GM18867 (cell line): ENCODE measurements around the gene LRRC10.

Experiments
- ATAC-seq: cut with Tn5 transposase; IDR thresholded peaks from one replicate; pipeline ENCODE4 v1.9.1; 2021; ENCODE audit warnings: mild to moderate bottlenecking, moderate library complexity; ENCODE audit not compliant: unreplicated experiment

Gene LRRC10, protein sequence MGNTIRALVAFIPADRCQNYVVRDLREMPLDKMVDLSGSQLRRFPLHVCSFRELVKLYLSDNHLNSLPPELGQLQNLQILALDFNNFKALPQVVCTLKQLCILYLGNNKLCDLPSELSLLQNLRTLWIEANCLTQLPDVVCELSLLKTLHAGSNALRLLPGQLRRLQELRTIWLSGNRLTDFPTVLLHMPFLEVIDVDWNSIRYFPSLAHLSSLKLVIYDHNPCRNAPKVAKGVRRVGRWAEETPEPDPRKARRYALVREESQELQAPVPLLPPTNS

DNA sequence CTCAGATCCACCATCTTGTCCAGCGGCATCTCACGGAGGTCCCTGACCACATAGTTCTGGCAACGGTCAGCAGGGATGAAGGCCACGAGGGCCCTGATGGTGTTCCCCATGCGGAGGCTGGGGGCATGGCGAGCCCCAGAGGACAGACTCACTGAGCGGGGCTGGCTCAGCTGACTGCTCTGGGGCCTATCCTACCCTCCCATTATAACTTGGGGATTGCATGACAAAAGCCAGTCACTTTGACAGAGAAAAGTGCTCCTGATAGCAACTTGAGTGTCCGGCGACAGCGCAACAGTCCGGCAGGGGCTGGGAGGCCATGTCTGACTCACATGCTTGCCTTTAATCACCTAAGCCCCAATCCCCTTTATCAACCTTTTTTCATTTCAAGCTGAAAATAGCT, at the start of gene LRRC10:
TSS of gene LRRC10 (minus strand) at position 179 of the 400 bp plus-strand sequence. CDS start at position 110, 69 bp downstream.
- no peak for ATAC-seq

DNA sequence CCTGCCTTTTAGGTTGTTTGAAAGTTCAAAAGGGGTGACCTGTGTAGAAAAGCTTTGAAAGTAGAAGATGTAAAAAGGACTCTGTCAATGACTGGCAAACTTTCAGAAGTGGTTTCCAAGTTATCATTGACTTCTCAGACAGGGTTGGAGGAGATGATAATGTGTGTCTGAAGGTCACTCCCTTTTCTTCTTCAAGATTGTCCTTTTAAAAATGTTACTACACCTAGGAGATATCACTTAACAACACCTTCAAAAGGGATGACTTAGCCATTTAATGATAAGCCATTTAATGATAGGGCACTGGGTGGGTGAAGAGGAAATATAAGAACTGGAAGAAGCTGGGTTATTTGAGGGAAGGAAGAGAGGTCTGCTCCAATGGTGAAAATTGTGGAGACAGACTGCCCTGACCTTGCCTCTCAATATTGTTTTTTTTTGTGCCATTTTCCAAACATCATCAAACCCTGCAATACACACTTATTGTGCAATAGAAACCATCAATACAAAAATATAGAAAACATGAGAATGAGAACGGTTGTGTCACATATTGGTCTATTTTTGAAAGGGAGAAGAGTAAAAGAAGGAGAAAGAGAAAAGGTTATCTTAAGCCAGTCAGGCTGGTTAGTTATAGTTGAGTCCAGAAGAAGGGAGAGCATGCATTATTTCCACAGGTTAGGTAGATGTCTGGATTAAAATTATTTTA, 49.6 kb upstream of the LRRC10 start:
- no peak for ATAC-seq

- no peak for ATAC-seq
Observed at GRCh38 chr12:69658203-69658602, 47.5 kb upstream of the LRRC10 start.

DNA sequence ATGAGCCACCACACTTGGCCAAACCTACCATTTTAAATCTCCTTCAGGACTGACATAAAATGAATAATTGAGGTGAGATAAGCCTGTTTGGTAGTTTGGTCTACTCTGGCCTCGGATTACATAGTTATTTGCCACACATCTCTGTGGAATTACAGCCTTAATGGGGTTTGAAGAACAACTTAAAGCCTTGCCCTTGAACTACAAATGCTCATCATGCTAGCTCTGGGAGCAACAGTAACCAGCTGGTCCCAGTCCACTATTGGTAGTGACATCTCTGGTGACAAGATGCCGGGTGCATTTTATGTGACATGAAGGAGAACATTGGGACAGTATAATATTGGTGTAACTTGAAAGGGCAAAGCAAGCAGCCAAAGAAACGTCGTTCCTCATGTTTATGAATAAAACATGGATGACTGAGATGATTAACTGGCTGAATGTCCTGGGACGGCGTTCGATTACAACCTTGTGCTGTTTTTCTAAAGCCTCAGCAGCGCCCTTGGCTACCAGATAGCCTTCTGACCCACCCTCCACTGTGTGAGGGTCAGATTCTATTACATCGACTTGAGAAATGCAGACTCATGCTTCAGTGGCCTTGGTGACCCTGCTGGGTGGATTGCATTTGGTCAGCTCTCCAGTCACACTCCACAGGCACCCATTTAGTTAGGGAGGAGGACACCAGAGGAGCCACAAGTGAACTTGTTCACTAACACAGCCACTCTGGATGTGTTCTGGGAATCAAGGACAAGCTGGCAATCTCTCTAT, 46.9 kb upstream of the LRRC10 start:
- ATAC-seq = no peak

DNA sequence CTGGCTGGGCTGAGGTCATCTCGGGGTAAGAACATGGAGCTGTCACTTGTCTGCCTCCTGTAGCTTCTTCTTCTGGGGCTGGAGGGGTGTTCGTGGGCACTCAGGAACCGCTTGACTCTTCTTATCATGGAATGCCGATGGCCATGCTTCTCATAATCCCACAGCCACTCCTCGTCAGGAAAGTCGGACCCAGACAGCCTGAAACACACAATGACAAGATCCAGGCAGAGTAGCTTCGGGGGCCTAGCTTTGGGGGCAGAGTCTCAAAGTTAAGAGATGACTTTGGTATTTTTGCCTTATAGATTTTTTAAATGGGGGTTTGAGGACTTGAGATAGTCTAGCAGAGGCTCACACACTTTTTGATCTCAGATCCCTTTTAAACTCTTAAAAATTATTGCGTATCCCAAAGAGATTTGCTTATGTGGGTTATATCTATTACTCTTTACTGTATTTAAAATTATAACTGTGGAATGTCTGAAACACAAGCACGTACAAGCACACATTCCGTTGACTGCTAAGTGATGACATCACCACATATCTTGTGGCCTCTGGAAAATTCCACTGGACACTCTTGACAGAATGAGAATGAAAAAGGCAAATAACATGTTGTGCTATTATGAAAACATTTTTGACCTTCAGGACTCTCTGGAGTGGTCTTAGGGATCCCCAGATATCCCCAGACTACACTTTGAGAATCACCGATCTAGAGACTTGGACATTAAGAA, 45.1 kb upstream of the LRRC10 start:
- ATAC-seq = no peak

DNA sequence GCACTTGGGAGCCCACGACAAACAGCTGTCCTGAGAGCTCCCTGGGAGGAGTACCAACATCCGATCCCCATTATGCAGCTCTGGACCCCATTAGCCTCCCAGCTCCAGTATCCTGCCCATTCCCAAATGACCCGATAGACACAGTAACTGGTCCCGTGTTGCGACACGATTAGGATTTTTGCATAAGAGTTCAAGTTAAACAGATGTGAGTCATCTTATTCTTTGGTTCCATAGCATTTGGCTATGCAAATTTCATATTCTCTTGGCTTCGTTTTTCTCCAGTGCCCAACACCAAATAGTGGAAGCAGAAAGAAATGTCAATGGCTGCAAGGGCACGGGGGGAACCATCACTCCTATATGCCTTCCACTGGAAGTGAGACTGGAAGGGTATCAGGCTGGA, 43.0 kb upstream of the LRRC10 start:
- no peak for ATAC-seq

- ATAC-seq = no peak
Observed at GRCh38 chr12:69651922-69652321, 41.2 kb upstream of the LRRC10 start.

GRCh38 chr12:69649529-69649928, 38.8 kb upstream of the LRRC10 start:
- no peak for ATAC-seq

- no peak for ATAC-seq
Observed at GRCh38 chr12:69648476-69648875, 37.8 kb upstream of the LRRC10 start.

DNA sequence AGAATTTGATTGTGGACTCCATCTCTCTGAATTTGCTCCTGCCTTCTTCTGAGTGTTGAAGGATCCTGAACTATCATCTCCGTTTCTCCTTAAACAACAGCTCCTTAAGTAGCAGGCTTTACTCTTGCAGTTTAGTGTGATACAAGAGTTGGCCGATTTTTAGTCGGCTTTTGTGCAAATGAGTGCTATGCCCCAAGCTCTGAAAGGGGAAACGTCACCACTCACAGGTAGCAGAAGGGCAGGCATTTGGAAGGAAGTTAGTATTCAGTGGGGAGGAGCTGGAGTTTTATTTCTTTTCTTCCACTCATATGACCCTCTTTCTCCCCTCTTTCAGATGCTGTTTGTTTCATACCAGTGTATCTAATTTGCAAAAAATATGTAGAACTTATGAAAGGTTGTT, 36.5 kb upstream of the LRRC10 start:
- ATAC-seq = no peak

- ATAC-seq = no peak
Observed at GRCh38 chr12:69645031-69645430, 34.3 kb upstream of the LRRC10 start.

DNA sequence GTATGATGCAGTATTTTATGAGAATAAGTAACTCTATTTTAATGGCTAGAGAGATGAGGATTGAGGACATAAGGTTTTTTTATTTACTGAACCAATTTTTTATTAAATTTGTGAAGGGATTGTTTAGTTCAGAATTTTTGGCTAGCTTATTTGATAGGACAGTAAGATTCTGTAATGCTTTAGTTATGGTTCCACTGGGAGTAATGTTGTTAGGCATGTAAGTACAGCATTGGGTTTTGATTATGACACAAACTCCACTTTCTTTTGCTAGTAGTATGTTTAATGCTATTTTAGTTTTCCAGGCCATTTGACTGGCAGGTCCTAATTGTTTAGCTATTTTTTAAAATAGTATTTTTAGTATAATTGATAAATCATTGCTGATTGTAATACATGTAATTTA, 33.8 kb upstream of the LRRC10 start:
- ATAC-seq = no peak

DNA sequence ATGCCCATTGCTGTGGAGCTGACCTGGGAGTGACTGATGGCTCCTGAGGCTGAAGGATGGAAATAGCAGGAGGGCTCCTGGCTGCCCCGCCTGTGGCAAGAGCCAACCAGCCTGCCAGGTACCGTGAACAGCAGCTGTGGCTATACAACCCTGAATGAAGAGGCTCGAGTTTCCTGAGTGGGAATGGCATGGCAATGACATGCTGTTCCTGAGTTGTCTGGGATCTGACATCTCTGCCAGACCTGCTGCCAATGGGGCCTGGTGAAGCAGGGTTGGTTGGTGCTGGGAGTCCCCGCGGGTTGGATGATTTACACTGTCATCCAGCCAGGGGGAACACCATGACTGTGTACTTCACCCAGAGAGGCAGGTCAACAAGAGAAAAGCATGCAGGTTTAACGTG, 31.8 kb upstream of the LRRC10 start:
- ATAC-seq = no peak

GRCh38 chr12:69641546-69641945, 30.8 kb upstream of the LRRC10 start:
- ATAC-seq = no peak

GRCh38 chr12:69639400-69640016, 28.8 kb upstream of the LRRC10 start:
- peak; percentile 93 for ATAC-seq

- peak; percentile 49 for ATAC-seq
Observed at GRCh38 chr12:69633061-69633460, 22.4 kb upstream of the LRRC10 start.

DNA sequence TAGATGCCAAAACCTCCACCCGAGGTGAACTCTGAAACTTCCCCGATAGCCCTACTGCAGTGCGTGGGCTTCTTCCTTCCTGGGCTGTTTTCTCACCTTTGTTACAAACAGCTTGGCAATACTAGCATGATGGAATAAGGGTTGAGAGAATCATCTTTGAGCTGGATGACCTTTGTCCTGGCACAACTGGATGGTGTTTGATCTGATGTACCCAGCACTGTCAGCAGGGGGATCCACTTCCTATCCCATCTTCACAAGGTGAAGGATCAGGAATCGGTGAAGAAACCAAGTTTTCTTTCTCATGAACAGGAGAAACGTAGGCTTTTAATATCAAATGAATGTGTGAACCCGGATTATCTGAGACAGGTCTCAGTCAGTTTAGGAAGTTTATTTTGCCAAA, 19.5 kb upstream of the LRRC10 start:
- no peak for ATAC-seq

DNA sequence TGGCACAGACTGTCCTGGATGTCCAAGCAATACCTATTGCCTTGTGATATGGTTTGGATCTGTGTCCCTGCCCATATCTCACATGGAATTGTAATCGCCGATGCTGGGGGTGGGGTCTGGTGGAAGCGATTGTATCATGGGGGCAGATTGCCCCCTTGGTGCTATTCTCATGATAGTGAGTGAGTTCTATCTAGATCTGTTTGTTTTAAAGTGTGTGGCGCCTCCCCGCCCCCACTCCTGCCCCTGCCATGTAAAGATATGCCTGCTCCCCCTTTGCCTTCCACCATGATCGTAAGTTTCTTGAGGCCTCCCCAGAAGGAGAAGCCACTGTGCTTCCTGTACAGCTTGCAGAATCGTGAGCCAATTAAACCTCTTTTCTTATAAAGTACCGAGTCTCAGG, 16.8 kb upstream of the LRRC10 start:
- no peak for ATAC-seq

- ATAC-seq = no peak
Observed at GRCh38 chr12:69623970-69624369, 13.3 kb upstream of the LRRC10 start.

GRCh38 chr12:69621551-69621950, 10.8 kb upstream of the LRRC10 start:
- no peak for ATAC-seq

- ATAC-seq = no peak
Observed at GRCh38 chr12:69620921-69621320, 10.2 kb upstream of the LRRC10 start.
